Mesothelial cell of epicardium (in vitro differentiated cells): ENCODE results near the gene HADHA. TPM values are rescaled to one million over a fixed set of nuclear protein-coding genes. Genes with fewer than 3 reads are reported as not detected.

Source experiments
- DNase-seq, 2 experiments: peaks; one replicate each; pipeline ENCODE4 v3.0.0; 2021; ENCODE audit warnings: low spot score in 2 of 2; ENCODE audit not compliant: unreplicated experiment in 2 of 2
- H3K27ac Mint-ChIP-seq: 2 replicates; pipeline ENCODE4 v1.8.0; 2021; ENCODE audit warnings: mixed read lengths
- H3K27me3 Mint-ChIP-seq: 2 replicates; pipeline ENCODE4 v1.8.0; 2021; ENCODE audit warnings: low read depth, mixed read lengths
- H3K36me3 Mint-ChIP-seq: 2 replicates; pipeline ENCODE4 v1.8.0; 2021; ENCODE audit warnings: mixed read lengths
- H3K4me1 Mint-ChIP-seq: 2 replicates; pipeline ENCODE4 v1.8.0; 2021; ENCODE audit warnings: mixed read lengths
- H3K4me3 Mint-ChIP-seq: 2 replicates; pipeline ENCODE4 v1.8.0; 2021; ENCODE audit warnings: mild to moderate bottlenecking, moderate library complexity, mixed read lengths
- H3K9me3 Mint-ChIP-seq: 2 replicates; pipeline ENCODE4 v1.8.0; 2021; ENCODE audit warnings: mixed read lengths
- CTCF ChIP-seq: fragments of 200-600 bp; sonication (generic); IDR thresholded peaks from one replicate; pipeline ENCODE4 v1.5.0; 2021; ENCODE audit warnings: antibody characterized with exemption; ENCODE audit not compliant: unreplicated experiment
- total RNA-seq: library from RNA; stranded (reverse); gene quantifications from 3 replicates; pipeline ENCODE4 v1.2.1, GENCODE V29; 2021

Gene HADHA
- total RNA-seq, 1 donor from 2014 or later, result 100 TPM

DNA sequence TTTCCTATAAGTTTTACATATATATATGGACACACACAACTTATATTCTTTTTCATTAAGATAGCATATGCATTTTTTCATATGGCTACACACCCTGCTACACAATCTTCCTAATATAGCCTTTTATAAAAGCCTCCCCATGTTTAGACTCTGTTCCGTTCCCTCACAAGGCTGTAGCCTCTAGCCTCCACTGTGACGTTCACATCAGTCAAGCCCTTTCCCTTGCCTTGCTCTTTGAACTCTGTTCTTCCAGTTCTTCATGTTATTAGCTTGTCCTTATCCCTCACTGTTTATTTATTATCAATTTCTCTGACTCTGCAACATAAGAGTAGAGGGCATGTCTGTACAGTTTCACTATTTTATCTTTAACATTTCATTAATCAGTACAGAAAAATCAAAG lies 39.2 kb upstream of the HADHA start:
- Mint-ChIP-seq H3K4me1 (no peaks in the 10 kb centered on the region), H3K4me3 (no peak overlapping the region), H3K27me3 (no peaks in the 10 kb centered on the region), H3K36me3 (peaks cover 56% of the 10 kb centered on the region), H3K27ac (no peak overlapping the region), H3K9me3 (no peaks in the 10 kb centered on the region)
- no peak for DNase-seq
- no peak for TF ChIP-seq CTCF

DNA sequence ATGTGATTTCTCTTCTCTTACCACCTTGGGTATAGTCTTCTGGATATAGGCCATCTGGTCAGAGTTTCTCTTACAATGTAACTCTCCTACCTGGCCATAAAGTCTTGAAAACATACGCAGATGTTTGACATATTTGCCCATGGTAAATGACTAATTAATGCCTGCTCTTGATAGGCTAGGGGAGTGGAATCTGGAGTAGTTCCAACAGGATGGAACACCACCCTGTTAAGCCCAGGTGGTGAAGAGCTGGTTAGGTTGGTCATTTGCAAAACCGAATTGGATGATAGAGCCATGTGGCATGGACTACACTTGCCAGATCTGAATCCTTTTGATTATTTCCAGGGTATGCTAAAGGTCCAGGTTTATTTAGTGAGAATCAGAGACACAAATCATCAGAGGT lies 36.8 kb upstream of the HADHA start:
- Mint-ChIP-seq H3K9me3 (no peaks in the 10 kb centered on the region), H3K36me3 (peaks cover 56% of the 10 kb centered on the region), H3K4me1 (no peaks in the 10 kb centered on the region), H3K4me3 (no peak overlapping the region), H3K27me3 (no peaks in the 10 kb centered on the region), H3K27ac (no peak overlapping the region)
- DNase-seq, result no peak
- no peak for TF ChIP-seq CTCF

DNA sequence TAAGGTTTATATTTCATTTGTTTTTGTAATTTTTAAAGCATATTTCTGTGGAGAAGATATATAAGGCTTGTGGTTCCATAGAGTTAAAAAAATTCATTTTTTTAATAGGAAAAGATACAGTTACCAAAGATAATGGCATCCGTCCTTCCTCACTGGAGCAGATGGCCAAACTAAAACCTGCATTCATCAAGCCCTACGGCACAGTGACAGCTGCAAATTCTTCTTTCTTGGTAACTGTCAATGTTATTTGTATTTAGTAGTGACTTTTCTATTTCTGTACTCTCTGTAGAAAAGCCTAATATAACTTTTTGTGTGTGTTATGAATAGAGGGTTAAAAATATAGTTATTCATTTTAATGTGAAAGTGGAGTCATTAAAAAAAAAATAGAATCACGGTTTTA lies 35.5 kb upstream of the HADHA start:
- no peak for DNase-seq
- Mint-ChIP-seq H3K4me3 (no peak overlapping the region), H3K27ac (no peak overlapping the region), H3K9me3 (no peaks in the 10 kb centered on the region), H3K4me1 (no peaks in the 10 kb centered on the region), H3K36me3 (peaks cover 51% of the 10 kb centered on the region), H3K27me3 (no peaks in the 10 kb centered on the region)
- TF ChIP-seq CTCF, result no peak

GRCh38 chr2:26276484-26277227 lies 32.2 kb upstream of the HADHA start:
- Mint-ChIP-seq H3K4me1 (peaks cover 2% of the 10 kb centered on the region), H3K27ac (no peak overlapping the region), H3K9me3 (no peaks in the 10 kb centered on the region), H3K4me3 (no peak overlapping the region), H3K27me3 (no peaks in the 10 kb centered on the region), H3K36me3 (peaks cover 36% of the 10 kb centered on the region)
- no peak for DNase-seq
- no peak for TF ChIP-seq CTCF

DNA sequence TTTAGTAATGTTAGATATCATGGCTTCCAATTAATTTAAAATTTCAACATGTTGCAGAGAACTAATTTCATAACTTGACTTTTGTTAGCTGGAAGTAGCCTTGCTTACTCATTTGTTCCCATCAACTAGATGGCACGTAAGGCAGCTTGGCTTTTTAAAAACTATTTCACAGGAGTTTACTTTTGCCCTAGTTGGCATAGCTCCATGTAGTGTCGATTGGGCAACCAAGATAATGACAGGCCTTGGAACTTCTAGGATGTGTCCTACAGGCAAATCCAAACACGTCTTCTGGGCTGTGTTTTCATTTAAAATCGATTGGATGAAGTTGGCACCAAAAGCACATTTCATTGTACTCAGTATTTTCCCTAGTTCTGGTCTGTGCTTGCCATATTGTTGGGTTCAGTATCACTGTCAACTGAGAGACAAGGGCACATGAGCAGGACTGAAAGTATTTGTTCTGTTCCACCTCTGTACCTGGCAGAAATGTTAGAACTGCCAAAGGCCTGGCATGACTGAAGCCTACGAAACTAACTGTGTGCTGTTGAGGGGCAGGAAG lies 29.7 kb upstream of the HADHA start:
- no peak for TF ChIP-seq CTCF
- Mint-ChIP-seq H3K27ac (no peak overlapping the region), H3K4me3 (no peak overlapping the region), H3K27me3 (no peaks in the 10 kb centered on the region), H3K36me3 (peaks cover 20% of the 10 kb centered on the region), H3K9me3 (no peaks in the 10 kb centered on the region), H3K4me1 (peaks cover 2% of the 10 kb centered on the region)
- DNase-seq, result no peak
